ENCODE data around the gene VIL1.

GRCh38 chr2:218478544-218478943, 59.6 kb downstream of the VIL1 start:
- TF ChIP-seq CTCF (IDR thresholded peaks at IDR 0.05) (no peak), POLR2A (IDR thresholded peaks at IDR 0.05) (no peak)
